ENCODE results near the gene MARK1. TPM values are rescaled to one million over a fixed set of nuclear protein-coding genes. Genes with fewer than 3 reads are reported as not detected.

The MARK1 gene
- total RNA-seq, 3 donors from 2014 or later: 1.4 to 11.2 (median 1.8) TPM

DNA sequence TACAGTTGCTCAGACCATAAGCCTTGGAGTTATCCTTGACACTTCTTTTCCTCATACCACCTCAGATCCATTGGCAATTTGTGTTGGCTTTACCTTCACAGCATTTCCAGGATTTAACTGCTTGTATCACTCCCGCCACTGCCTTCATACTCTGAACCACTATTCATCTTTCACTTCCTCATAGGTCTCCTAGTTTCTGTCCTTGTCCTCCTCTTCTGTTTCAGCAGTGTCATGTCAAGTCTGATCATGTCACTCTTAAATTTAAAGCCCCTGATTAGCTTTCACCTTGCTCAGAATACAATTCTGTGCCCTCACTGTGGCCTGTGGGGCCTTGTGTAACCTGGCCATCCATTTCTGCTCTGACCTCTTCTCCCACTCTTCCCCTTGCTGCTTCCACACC is 127.6 kb downstream of the MARK1 start:
- intact Hi-C loops (cut with DNase I, micrococcal nuclease): no loop called here
- H3K4me3 ChIP-seq: no peak overlapping the region
- H3K4me1 ChIP-seq (ENCODE audit: low read depth): no peaks in the 10 kb centered on the region
- TF ChIP-seq CTCF (IDR thresholded peaks at IDR 0.05): no peak
- DNase-seq (no peak), ATAC-seq (no peak)
- no peaks in the 10 kb centered on the region for H3K9me3 ChIP-seq
- no peaks in the 10 kb centered on the region for H3K36me3 ChIP-seq (ENCODE audit: low read depth)

- H3K36me3 ChIP-seq (ENCODE audit: low read depth): no peaks in the 10 kb centered on the region
- intact Hi-C loops (cut with DNase I, micrococcal nuclease): no loop called here
- no peak overlapping the region for H3K4me3 ChIP-seq
- ATAC-seq (no peak), DNase-seq (no peak)
- no peaks in the 10 kb centered on the region for H3K9me3 ChIP-seq
- TF ChIP-seq CTCF (IDR thresholded peaks at IDR 0.05): no peak
- H3K4me1 ChIP-seq (ENCODE audit: low read depth): no peaks in the 10 kb centered on the region
These were observed 128.2 kb downstream of the MARK1 start for GRCh38 chr1:220655961-220656740.

DNA sequence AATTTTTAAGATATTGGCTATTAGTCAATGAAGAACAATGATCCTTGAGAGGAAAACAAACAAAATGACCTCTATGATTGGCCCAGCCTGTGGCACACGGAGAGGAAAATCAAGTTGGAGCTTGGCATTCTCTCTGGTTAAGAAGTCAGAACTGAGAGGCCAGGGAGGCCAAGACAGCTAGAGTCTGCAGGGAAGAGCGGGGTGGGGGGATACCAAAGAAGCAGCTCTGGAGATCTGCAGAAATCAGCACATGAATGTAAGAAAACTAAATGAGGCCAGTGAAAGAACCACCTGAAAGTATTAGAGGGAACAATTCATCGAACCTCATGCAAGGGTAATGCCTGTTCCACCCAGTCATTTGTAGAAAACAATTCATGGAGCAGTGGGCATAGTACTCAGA is 138.4 kb downstream of the MARK1 start:
- intact Hi-C loops (cut with DNase I, micrococcal nuclease): no loop called here
- no peak for ATAC-seq
- Histone ChIP-seq H3K4me3 (no peak overlapping the region), H3K9me3 (no peaks in the 10 kb centered on the region), H3K36me3 (ENCODE audit: low read depth) (no peaks in the 10 kb centered on the region), H3K4me1 (ENCODE audit: low read depth) (no peaks in the 10 kb centered on the region)
- TF ChIP-seq CTCF (IDR thresholded peaks at IDR 0.05): no peak
- DNase-seq: no peak

GRCh38 chr1:220669005-220669404 is 141.1 kb downstream of the MARK1 start:
- TF ChIP-seq CTCF (IDR thresholded peaks at IDR 0.05): no peak
- DNase-seq (no peak), ATAC-seq (no peak)
- Histone ChIP-seq H3K4me1 (ENCODE audit: low read depth) (no peaks in the 10 kb centered on the region), H3K36me3 (ENCODE audit: low read depth) (no peaks in the 10 kb centered on the region), H3K9me3 (no peaks in the 10 kb centered on the region), H3K4me3 (no peak overlapping the region)
- intact Hi-C loops (cut with DNase I, micrococcal nuclease): no loop called here

DNA sequence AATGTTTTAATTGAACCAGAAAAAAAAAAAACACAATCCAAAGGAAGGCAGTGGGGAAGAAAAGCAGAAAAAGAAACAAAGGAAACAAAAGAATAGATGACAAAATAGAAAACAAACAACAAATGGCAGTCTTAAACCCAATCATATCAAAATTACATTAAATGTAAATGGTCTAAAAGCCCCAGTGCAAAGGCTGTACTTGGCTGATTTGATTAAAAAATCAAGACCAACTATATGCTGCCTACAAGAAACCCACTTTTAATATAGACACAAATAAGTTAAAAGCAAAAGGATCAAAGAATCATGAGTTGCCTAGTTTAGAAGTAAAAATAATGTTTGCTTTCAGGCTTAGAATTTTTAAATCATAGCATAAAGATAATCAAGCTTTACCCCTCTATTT is 142.4 kb downstream of the MARK1 start:
- H3K4me1 ChIP-seq (ENCODE audit: low read depth): no peaks in the 10 kb centered on the region
- intact Hi-C loops (cut with DNase I, micrococcal nuclease): no loop called here
- H3K9me3 ChIP-seq: no peaks in the 10 kb centered on the region
- ATAC-seq (no peak), DNase-seq (no peak)
- TF ChIP-seq CTCF (IDR thresholded peaks at IDR 0.05): no peak
- no peak overlapping the region for H3K4me3 ChIP-seq
- no peaks in the 10 kb centered on the region for H3K36me3 ChIP-seq (ENCODE audit: low read depth)
